Measurements from ENCODE around the gene PRKG1. TPM values are rescaled to one million over a fixed set of nuclear protein-coding genes. Genes with fewer than 3 reads are reported as not detected.

Gene PRKG1
- total RNA-seq, 1 experiment from 2014 or later = 0.21 TPM

GRCh38 chr10:51615764-51616298, 541.5 kb downstream of the PRKG1 start:
- no peaks in the 10 kb centered on the region for H3K36me3 Mint-ChIP-seq (ENCODE audit: insufficient read depth, unreplicated experiment)
- no peak overlapping the region for H3K27ac Mint-ChIP-seq (ENCODE audit: unreplicated experiment)
- BruUV-seq (replicated peaks) = no TSS peak
- no peaks in the 10 kb centered on the region for H3K27me3 Mint-ChIP-seq (ENCODE audit: unreplicated experiment)
- no peak for TF ChIP-seq CTCF (IDR thresholded peaks at IDR 0.05; ENCODE audit: unreplicated experiment)
- intact Hi-C loops (cut with micrococcal nuclease; ENCODE audit: unreplicated experiment) = no loop called here
- CTCF ChIA-PET = no interaction called here
- H3K4me3 Mint-ChIP-seq (ENCODE audit: low read depth, unreplicated experiment) = no peak overlapping the region
- no peak for DNase-seq
- H3K9me3 Mint-ChIP-seq (ENCODE audit: low read depth, unreplicated experiment) = peaks cover 3% of the 10 kb centered on the region
- no peaks in the 10 kb centered on the region for H3K4me1 Mint-ChIP-seq (ENCODE audit: low read depth, unreplicated experiment)

DNA sequence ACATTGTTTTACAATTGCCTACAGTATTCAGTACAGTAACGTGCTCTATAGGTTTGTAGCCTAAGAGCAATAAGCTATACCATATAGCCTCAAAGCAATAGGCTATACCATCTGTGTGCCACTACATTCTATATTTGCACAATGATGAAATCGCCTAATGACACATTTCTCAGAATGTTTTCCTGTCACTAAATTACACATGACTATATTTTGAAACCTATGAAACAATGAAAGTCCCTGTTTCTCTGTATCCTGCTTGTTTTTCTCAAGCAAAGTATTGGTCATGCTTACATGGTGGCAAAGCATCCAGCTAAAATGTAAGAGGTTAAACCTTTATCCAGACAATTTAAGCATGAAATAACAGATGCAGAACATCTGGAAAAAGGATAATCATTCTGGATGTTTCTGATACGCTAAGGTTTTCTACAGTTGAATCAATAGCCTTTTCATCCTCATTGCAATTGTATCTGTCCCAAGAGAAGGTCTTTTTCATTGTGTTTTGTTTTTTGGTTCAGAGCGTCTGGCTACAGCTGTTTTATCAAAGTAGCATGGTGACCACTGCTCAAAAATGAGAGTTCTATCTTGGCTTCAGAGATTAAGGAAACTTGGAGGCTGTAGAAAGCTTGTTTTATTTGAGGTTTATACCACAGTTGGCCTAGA, 543.4 kb downstream of the PRKG1 start:
- TF ChIP-seq CTCF (IDR thresholded peaks at IDR 0.05; ENCODE audit: unreplicated experiment) = no peak
- Mint-ChIP-seq H3K27me3 (ENCODE audit: unreplicated experiment) (no peaks in the 10 kb centered on the region), H3K27ac (ENCODE audit: unreplicated experiment) (no peak overlapping the region), H3K4me1 (ENCODE audit: low read depth, unreplicated experiment) (no peaks in the 10 kb centered on the region), H3K9me3 (ENCODE audit: low read depth, unreplicated experiment) (no peaks in the 10 kb centered on the region), H3K36me3 (ENCODE audit: insufficient read depth, unreplicated experiment) (no peaks in the 10 kb centered on the region), H3K4me3 (ENCODE audit: low read depth, unreplicated experiment) (no peak overlapping the region)
- no TSS peak for BruUV-seq (replicated peaks)
- CTCF ChIA-PET = no interaction called here
- DNase-seq = no peak
- intact Hi-C loops (cut with micrococcal nuclease; ENCODE audit: unreplicated experiment) = no loop called here

- no peak overlapping the region for H3K4me3 Mint-ChIP-seq (ENCODE audit: low read depth, unreplicated experiment)
- no peak overlapping the region for H3K27ac Mint-ChIP-seq (ENCODE audit: unreplicated experiment)
- DNase-seq = no peak
- CTCF ChIA-PET = no interaction called here
- H3K4me1 Mint-ChIP-seq (ENCODE audit: low read depth, unreplicated experiment) = no peaks in the 10 kb centered on the region
- H3K36me3 Mint-ChIP-seq (ENCODE audit: insufficient read depth, unreplicated experiment) = no peaks in the 10 kb centered on the region
- intact Hi-C loops (cut with micrococcal nuclease; ENCODE audit: unreplicated experiment) = no loop called here
- no peaks in the 10 kb centered on the region for H3K9me3 Mint-ChIP-seq (ENCODE audit: low read depth, unreplicated experiment)
- no peaks in the 10 kb centered on the region for H3K27me3 Mint-ChIP-seq (ENCODE audit: unreplicated experiment)
- TF ChIP-seq CTCF (IDR thresholded peaks at IDR 0.05; ENCODE audit: unreplicated experiment) = no peak
- BruUV-seq (replicated peaks) = no TSS peak
These were observed 545.1 kb downstream of the PRKG1 start for GRCh38 chr10:51619365-51619764.

GRCh38 chr10:51620131-51620530, 545.8 kb downstream of the PRKG1 start:
- no peaks in the 10 kb centered on the region for H3K36me3 Mint-ChIP-seq (ENCODE audit: insufficient read depth, unreplicated experiment)
- H3K4me3 Mint-ChIP-seq (ENCODE audit: low read depth, unreplicated experiment) = no peak overlapping the region
- intact Hi-C loops (cut with micrococcal nuclease; ENCODE audit: unreplicated experiment) = no loop called here
- DNase-seq = no peak
- no peak for TF ChIP-seq CTCF (IDR thresholded peaks at IDR 0.05; ENCODE audit: unreplicated experiment)
- no TSS peak for BruUV-seq (replicated peaks)
- H3K27ac Mint-ChIP-seq (ENCODE audit: unreplicated experiment) = no peak overlapping the region
- H3K4me1 Mint-ChIP-seq (ENCODE audit: low read depth, unreplicated experiment) = no peaks in the 10 kb centered on the region
- H3K9me3 Mint-ChIP-seq (ENCODE audit: low read depth, unreplicated experiment) = no peaks in the 10 kb centered on the region
- H3K27me3 Mint-ChIP-seq (ENCODE audit: unreplicated experiment) = no peaks in the 10 kb centered on the region
- CTCF ChIA-PET = no interaction called here
